ENCODE data around the gene TMED7.
"Not testable (repeated sequence)": the region's sequence is repeated elsewhere in the genome, so short reads cannot be mapped to it uniquely, and the experiment has no call there.

Gene TMED7

GRCh38 chr5:115625579-115626444 is at the start of gene TMED7:
TSS of gene TMED7 (minus strand) at chr5:115626036. CDS start at chr5:115625792, 244 bp downstream.
- DNase-seq: peak; percentile 91 to 96 (median 96)

- not testable (repeated sequence) for DNase-seq
Measured at GRCh38 chr5:115674782-115675181, 48.9 kb upstream of the TMED7 start.

GRCh38 chr5:115673596-115673995 is 47.8 kb upstream of the TMED7 start:
- no peak for DNase-seq

DNA sequence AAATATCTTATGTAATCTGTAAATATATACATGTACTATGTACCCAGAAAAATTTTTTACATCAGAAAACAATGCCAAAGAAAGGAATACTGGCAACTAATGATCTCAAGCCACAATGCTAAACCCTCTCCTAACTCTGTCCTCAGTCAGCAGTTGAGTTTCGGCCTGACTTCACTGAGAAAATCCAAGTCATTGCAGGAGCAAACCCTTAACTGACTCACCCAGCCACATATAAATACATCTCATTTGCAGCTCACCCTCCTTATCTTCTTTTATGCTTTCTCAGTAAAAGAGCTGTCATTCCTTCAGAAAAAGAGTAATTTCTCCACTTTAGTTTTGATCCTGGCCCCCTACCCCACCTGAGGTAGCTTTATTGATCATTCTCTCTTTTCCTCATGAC is 46.1 kb upstream of the TMED7 start:
- DNase-seq: no peak

- no peak for DNase-seq
Measured at GRCh38 chr5:115666023-115666422, 40.2 kb upstream of the TMED7 start.

DNA sequence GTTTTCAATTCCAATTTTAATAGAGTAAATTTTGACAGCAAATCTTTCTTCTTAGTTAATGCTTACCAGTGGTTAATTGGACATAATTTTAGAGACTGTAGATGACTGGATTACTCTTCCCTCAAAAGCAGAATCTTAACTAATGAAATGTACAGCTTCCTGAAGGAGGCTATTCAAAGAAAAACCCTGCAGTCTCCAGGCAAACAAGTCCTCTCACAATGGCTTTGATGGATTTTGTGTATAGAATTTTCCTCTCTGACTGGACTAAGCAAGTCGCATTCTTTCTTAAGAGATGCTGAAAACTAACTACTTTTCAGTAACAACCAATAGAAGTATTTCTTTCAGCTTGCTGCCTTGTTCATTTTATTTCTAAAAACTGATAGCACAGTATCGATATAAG is 35.7 kb upstream of the TMED7 start:
- DNase-seq: no peak

DNA sequence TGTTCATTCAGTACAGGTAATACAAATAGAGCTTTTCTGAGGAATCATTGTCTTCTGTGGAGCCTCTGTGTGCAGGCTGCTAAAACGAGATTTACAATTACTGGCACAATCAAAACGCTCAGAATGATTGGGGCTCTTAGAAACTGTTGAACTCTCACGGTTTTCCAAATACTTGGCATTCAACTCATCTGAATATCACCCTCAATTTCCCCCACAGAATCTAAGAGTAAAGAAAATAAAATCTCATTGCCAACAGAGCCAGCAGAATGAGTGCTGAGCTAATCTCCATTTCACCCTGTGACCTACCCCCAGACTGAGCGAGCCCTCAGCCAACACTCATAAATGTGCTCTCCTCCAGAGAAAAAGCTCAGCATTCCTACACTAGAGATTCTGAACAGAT is 35.3 kb upstream of the TMED7 start:
- DNase-seq: no peak

GRCh38 chr5:115657881-115658233 is 32.0 kb upstream of the TMED7 start:
- no peak for DNase-seq

- no peak for DNase-seq
Measured at GRCh38 chr5:115657125-115657880, 31.5 kb upstream of the TMED7 start.

DNA sequence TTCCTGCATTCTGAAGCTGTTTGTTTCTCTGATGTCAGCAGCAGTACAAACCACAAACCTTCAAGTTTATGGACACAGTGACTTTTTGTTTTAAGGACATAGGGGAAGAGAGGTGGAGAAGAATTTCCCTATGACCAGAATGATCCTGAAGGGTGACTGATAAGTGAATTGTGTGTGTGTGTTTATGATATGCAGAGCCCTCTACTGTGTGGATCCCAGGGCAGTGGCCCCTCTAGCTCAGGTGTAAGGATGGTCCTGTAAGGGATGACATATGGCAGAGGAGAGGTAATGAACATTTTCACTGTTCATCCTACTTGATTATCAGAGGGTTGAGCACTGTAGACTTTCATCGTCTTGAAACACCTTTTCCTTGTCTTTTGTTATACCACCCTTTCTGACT is 30.6 kb upstream of the TMED7 start:
- DNase-seq: no peak

- DNase-seq: no peak
Measured at GRCh38 chr5:115655994-115656393, 30.2 kb upstream of the TMED7 start.

- DNase-seq: no peak
Measured at GRCh38 chr5:115649541-115649940, 23.7 kb upstream of the TMED7 start.

DNA sequence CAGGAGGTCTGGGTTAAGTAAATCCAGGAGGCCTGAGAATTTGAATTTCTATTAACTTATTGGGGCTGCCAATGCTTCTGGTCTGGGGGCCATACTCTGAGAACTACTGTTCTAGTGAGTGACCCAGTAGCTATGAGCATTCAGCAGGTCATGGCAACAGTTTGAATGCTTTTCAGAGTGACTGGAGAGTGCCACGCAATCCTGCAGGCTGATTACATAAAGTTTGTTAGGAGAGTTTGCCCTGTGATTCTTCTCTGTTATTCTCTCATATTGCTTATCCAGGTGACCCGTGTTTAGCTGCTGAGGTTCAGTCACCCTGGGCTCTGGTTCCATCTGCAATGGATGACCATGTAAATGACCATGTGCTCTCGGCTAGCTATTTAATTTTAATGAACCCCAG is 22.2 kb upstream of the TMED7 start:
- DNase-seq: no peak

DNA sequence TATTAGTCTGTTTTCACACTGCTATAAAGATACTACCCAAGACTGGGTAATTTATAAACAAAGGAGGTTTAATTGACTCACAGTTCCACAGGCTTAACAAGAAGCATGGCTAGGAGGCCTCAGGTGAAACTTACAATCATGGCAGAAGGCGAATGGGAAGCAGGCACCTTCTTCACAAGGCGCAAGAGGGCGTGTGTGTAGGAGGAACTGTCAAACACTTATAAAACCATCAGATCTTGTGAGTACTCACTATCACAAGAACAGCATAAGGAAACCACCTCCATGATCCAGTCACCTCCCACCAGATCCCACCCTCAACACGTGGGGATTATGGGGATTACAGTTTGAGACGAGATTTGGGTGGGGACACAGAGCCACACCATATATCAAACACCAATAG is 19.6 kb upstream of the TMED7 start:
- DNase-seq: not testable (repeated sequence)

DNA sequence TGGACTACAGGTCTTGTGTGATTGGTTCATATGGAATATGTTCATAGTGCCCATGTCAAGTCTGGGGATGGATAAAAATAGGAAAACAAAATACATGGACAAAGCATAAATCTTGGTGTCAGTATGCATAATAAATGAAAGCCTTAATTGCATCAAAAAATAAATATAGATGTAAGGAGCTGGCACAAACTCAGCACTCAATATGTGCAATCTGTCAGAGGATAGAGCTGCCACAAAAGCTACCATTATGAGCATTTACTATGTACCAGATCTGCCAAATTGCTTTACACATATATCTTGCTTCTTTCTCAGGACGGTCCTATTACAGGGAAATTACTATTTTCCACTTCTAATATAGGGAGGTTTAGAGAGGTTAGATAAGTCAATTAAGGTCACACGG is 18.2 kb upstream of the TMED7 start:
- DNase-seq: no peak

DNA sequence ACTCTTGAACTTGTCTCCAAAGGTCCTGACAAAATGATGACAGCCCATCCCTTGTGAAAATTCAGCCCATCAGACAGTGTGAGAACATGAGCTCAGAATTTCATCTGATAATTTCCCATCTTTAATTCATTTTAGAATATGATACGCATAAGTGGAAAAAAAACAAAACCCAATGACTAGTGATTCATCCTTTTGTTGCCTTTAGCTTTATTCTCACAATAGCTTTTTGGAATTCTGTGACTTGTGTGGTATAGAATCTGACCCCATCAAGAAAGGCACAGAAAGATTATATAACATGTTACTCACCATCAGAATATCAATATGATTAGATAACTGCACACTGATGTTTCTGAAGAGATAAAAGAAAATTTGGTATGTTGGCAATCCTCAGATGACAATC is 16.1 kb upstream of the TMED7 start:
- DNase-seq: no peak

- no peak for DNase-seq
Measured at GRCh38 chr5:115640274-115640673, 14.4 kb upstream of the TMED7 start.

GRCh38 chr5:115639377-115639776 is 13.5 kb upstream of the TMED7 start:
- no peak for DNase-seq

DNA sequence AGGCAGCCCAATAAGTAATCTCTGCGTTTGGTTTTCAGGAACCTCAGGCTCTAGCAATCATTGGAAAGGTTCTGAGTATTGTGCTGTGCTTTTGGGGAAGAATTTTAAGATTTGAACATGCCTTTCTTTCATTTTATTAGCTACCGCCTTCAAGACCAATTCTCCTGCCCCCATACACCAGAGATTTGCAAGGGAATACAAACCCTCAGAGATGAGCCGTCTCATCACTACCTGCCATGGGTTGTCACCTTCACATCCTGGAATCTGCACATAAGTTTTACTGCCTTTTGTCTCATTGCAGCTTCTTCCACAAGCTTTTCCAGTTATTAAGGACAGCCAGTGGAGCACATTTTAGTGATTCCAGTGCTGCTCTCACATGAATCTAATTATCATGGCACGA is 11.7 kb upstream of the TMED7 start:
- DNase-seq: no peak

GRCh38 chr5:115636008-115636407 is 10.2 kb upstream of the TMED7 start:
- DNase-seq: no peak

- peak; percentile 58 to 82 (median 71) for DNase-seq
Measured at GRCh38 chr5:115634343-115635132, 8.7 kb upstream of the TMED7 start.

GRCh38 chr5:115629903-115630302 is 4.1 kb upstream of the TMED7 start:
- DNase-seq: no peak

GRCh38 chr5:115627295-115627865 is 1.5 kb upstream of the TMED7 start:
- no peak for DNase-seq

Measured in NCI-H1417 (cell line).